ENCODE measurements around the gene GGT7.
"Not testable (repeated sequence)": the region's sequence is repeated elsewhere in the genome, so short reads cannot be mapped to it uniquely, and the experiment has no call there.

GGT7 gene

GRCh38 chr20:34843421-34843820, 29.2 kb downstream of the GGT7 start:
- no peak for DNase-seq

GRCh38 chr20:34842143-34842542, 30.5 kb downstream of the GGT7 start:
- DNase-seq: no peak

- peak; percentile 70 for DNase-seq
These were observed 38.2 kb downstream of the GGT7 start for GRCh38 chr20:34834459-34834893.

GRCh38 chr20:34831936-34832335, 40.7 kb downstream of the GGT7 start:
- DNase-seq: peak; percentile 14

- DNase-seq: no peak
These were observed 43.5 kb downstream of the GGT7 start for GRCh38 chr20:34829191-34829590.

GRCh38 chr20:34825530-34826362, 46.9 kb downstream of the GGT7 start, which contains the start of gene NCOA6:
Gene NCOA6 (minus strand): TSS chr20:34825651. CDS start chr20:34782355, 43,296 bp downstream.
- peak; percentile 91 for DNase-seq

GRCh38 chr20:34824806-34825529, 47.7 kb downstream of the GGT7 start:
- DNase-seq: peak; percentile 67

GRCh38 chr20:34824452-34824805, 48.2 kb downstream of the GGT7 start:
- DNase-seq: peak; percentile 48

GRCh38 chr20:34824026-34824425, 48.6 kb downstream of the GGT7 start:
- DNase-seq: no peak

- DNase-seq: no peak
These were observed 51.7 kb downstream of the GGT7 start for GRCh38 chr20:34820805-34821578.

GRCh38 chr20:34817801-34818200, 54.9 kb downstream of the GGT7 start:
- no peak for DNase-seq

GRCh38 chr20:34817072-34817471, 55.6 kb downstream of the GGT7 start:
- no peak for DNase-seq

- no peak for DNase-seq
These were observed 57.0 kb downstream of the GGT7 start for GRCh38 chr20:34815636-34816035.

- no peak for DNase-seq
These were observed 64.1 kb downstream of the GGT7 start for GRCh38 chr20:34808583-34808982.

GRCh38 chr20:34807944-34808465, 64.7 kb downstream of the GGT7 start:
- not testable (repeated sequence) for DNase-seq

GRCh38 chr20:34806255-34806654, 66.4 kb downstream of the GGT7 start:
- DNase-seq: no peak

- no peak for DNase-seq
These were observed 73.8 kb downstream of the GGT7 start for GRCh38 chr20:34798871-34799270.

GRCh38 chr20:34798328-34798727, 74.3 kb downstream of the GGT7 start:
- no peak for DNase-seq

GRCh38 chr20:34797012-34797995, 75.4 kb downstream of the GGT7 start:
- DNase-seq: no peak

All from suppressor macrophage treated with lipopolysaccharide for 4 hours (primary cell).